ENCODE data around the gene TERT. TPM values are rescaled to one million over a fixed set of nuclear protein-coding genes. Genes with fewer than 3 reads are reported as not detected.

Gene TERT
- total RNA-seq, 1 experiment from 2014 or later: 6.1 TPM

GRCh38 chr5:1332461-1333001, 37.7 kb upstream of the TERT start:
- H3K36me3 ChIP-seq (ENCODE audit: control insufficient read depth, insufficient read depth, low read length): no peaks in the 10 kb centered on the region; the same call in none of the 2 replicates
- intact Hi-C loops (cut with micrococcal nuclease; ENCODE audit: unreplicated experiment): loop anchor here (2.0 kb wide), 1 partner anchor 16 kb away; no protein-coding TSS in a partner anchor

GRCh38 chr5:1331861-1332405, 37.1 kb upstream of the TERT start:
- BruUV-seq (replicated peaks): no TSS peak
- DNase-seq: no peak
- no peak overlapping the region for H3K27ac Mint-ChIP-seq (ENCODE audit: unreplicated experiment)
- peaks cover 22% of the 10 kb centered on the region for H3K9me3 Mint-ChIP-seq (ENCODE audit: unreplicated experiment)
- no peak overlapping the region for H3K4me3 Mint-ChIP-seq (ENCODE audit: unreplicated experiment)
- H3K27me3 Mint-ChIP-seq (ENCODE audit: insufficient read depth, unreplicated experiment): peaks cover 6% of the 10 kb centered on the region
- ChIA-PET POLR2A (no interaction called here), CTCF (interaction anchor here (0.6 kb wide), 1 partner anchor 11 kb away, joined by 4 read pairs; no protein-coding TSS in a partner anchor)
- H3K4me1 Mint-ChIP-seq (ENCODE audit: low read depth, unreplicated experiment): peaks cover 20% of the 10 kb centered on the region
- TF ChIP-seq CTCF (IDR thresholded peaks at IDR 0.05; ENCODE audit: insufficient read depth in 1 of 2, low read depth in 1 of 2, low read length in 1 of 2, severe bottlenecking in 1 of 2, unreplicated experiment in 1 of 2): no peak
- Histone ChIP-seq H3K9me3 (peaks cover 4% of the 10 kb centered on the region; the same call in 1 of the 2 replicates), H3K4me3 (ENCODE audit: low read depth, low read length) (no peak overlapping the region), H3K4me1 (peaks cover 11% of the 10 kb centered on the region), H3K36me3 (ENCODE audit: control insufficient read depth, insufficient read depth, low read length) (no peaks in the 10 kb centered on the region; the same call in none of the 2 replicates), H3K27me3 (replicated peaks; ENCODE audit: control insufficient read depth, insufficient read depth, low read length) (no peaks in the 10 kb centered on the region)
- peaks cover 85% of the 10 kb centered on the region for H3K36me3 Mint-ChIP-seq (ENCODE audit: insufficient read depth, unreplicated experiment)
- intact Hi-C loops (cut with micrococcal nuclease; ENCODE audit: unreplicated experiment): loop anchor here (2.0 kb wide), 1 partner anchor 15 kb away; no protein-coding TSS in a partner anchor

More at GRCh38 chr5:1332461-1333001, 37.7 kb upstream of the TERT start:
- Histone ChIP-seq H3K4me1 (peaks cover 11% of the 10 kb centered on the region), H3K27me3 (replicated peaks; ENCODE audit: control insufficient read depth, insufficient read depth, low read length) (no peaks in the 10 kb centered on the region), H3K9me3 (peaks cover 4% of the 10 kb centered on the region; the same call in 1 of the 2 replicates), H3K4me3 (ENCODE audit: low read depth, low read length) (no peak overlapping the region)
- no TSS peak for BruUV-seq (replicated peaks)
- DNase-seq: no peak
- CTCF ChIA-PET: interaction anchor here (0.6 kb wide), 1 partner anchor 10 kb away, joined by 4 read pairs; no protein-coding TSS in a partner anchor
- POLR2A ChIA-PET: no interaction called here
- no peak for TF ChIP-seq CTCF (IDR thresholded peaks at IDR 0.05; ENCODE audit: insufficient read depth in 1 of 2, low read depth in 1 of 2, low read length in 1 of 2, severe bottlenecking in 1 of 2, unreplicated experiment in 1 of 2)
- no peak overlapping the region for H3K4me3 Mint-ChIP-seq (ENCODE audit: unreplicated experiment)
- H3K9me3 Mint-ChIP-seq (ENCODE audit: unreplicated experiment): peaks cover 16% of the 10 kb centered on the region
- H3K27ac Mint-ChIP-seq (ENCODE audit: unreplicated experiment): no peak overlapping the region
- H3K27me3 Mint-ChIP-seq (ENCODE audit: insufficient read depth, unreplicated experiment): peaks cover 1% of the 10 kb centered on the region
- peaks cover 79% of the 10 kb centered on the region for H3K36me3 Mint-ChIP-seq (ENCODE audit: insufficient read depth, unreplicated experiment)
- H3K4me1 Mint-ChIP-seq (ENCODE audit: low read depth, unreplicated experiment): peaks cover 14% of the 10 kb centered on the region

GRCh38 chr5:1330847-1331831, 36.3 kb upstream of the TERT start:
- Histone ChIP-seq H3K4me1 (peaks cover 11% of the 10 kb centered on the region), H3K36me3 (ENCODE audit: control insufficient read depth, insufficient read depth, low read length) (no peaks in the 10 kb centered on the region; the same call in none of the 2 replicates), H3K27me3 (replicated peaks; ENCODE audit: control insufficient read depth, insufficient read depth, low read length) (no peaks in the 10 kb centered on the region), H3K9me3 (peaks cover 4% of the 10 kb centered on the region; the same call in 1 of the 2 replicates), H3K4me3 (ENCODE audit: low read depth, low read length) (no peak overlapping the region)
- BruUV-seq (replicated peaks): no TSS peak
- CTCF ChIA-PET: no interaction called here
- POLR2A ChIA-PET: interaction anchor here (0.6 kb wide), 1 partner anchor 10 kb away, joined by 5 read pairs; no protein-coding TSS in a partner anchor
- peak in 1 of 2 experiments; percentile 35 for DNase-seq
- Mint-ChIP-seq H3K36me3 (ENCODE audit: insufficient read depth, unreplicated experiment) (peaks cover 87% of the 10 kb centered on the region), H3K9me3 (ENCODE audit: unreplicated experiment) (peaks cover 30% of the 10 kb centered on the region), H3K27ac (ENCODE audit: unreplicated experiment) (peak overlapping the region; percentile 67), H3K4me3 (ENCODE audit: unreplicated experiment) (no peak overlapping the region), H3K4me1 (ENCODE audit: low read depth, unreplicated experiment) (peaks cover 28% of the 10 kb centered on the region), H3K27me3 (ENCODE audit: insufficient read depth, unreplicated experiment) (peaks cover 9% of the 10 kb centered on the region)
- TF ChIP-seq CTCF (IDR thresholded peaks at IDR 0.05; ENCODE audit: insufficient read depth in 1 of 2, low read depth in 1 of 2, low read length in 1 of 2, severe bottlenecking in 1 of 2, unreplicated experiment in 1 of 2): no peak
- intact Hi-C loops (cut with micrococcal nuclease; ENCODE audit: unreplicated experiment): no loop called here

Measured in Caco-2 (cell line).